HG03060 (cell line): ENCODE results near the gene OR5H2.

ENCODE experiments used
- ATAC-seq: cut with Tn5 transposase; IDR thresholded peaks from one replicate; pipeline ENCODE4 v1.9.1; 2021; ENCODE audit warnings: low read depth, moderate number of reproducible peaks; ENCODE audit not compliant: unreplicated experiment

The OR5H2 gene

GRCh38 chr3:98329392-98330124, 47.3 kb downstream of the OR5H2 start:
- peak; percentile 43 for ATAC-seq

- no peak for ATAC-seq
These were observed 49.0 kb downstream of the OR5H2 start for GRCh38 chr3:98331329-98331728.
